Glutamatergic neuron (in vitro differentiated cells): ENCODE data around the gene EIF3M. TPM values are rescaled to one million over a fixed set of nuclear protein-coding genes. Genes with fewer than 3 reads are reported as not detected.
A peak's percentile ranks its signal among the peaks of the same experiment; 100 is the strongest.

Experiments
- DNase-seq: peaks from one replicate; pipeline ENCODE4 v3.0.0; 2022
- H3K27ac Mint-ChIP-seq: one replicate; pipeline ENCODE4 v1.8.0; 2020; ENCODE audit warnings: mild to moderate bottlenecking, mixed read lengths, inconsistent platforms; ENCODE audit not compliant: unreplicated experiment
- H3K27me3 Mint-ChIP-seq: one replicate; pipeline ENCODE4 v1.8.0; 2020; ENCODE audit warnings: mild to moderate bottlenecking, moderate library complexity, mixed read lengths, inconsistent platforms; ENCODE audit not compliant: unreplicated experiment
- H3K36me3 Mint-ChIP-seq: one replicate; pipeline ENCODE4 v1.8.0; 2020; ENCODE audit warnings: mild to moderate bottlenecking, mixed read lengths, inconsistent platforms; ENCODE audit not compliant: unreplicated experiment
- H3K4me1 Mint-ChIP-seq: one replicate; pipeline ENCODE4 v1.8.0; 2020; ENCODE audit warnings: mild to moderate bottlenecking, low read depth, mixed read lengths, inconsistent platforms; ENCODE audit not compliant: unreplicated experiment
- H3K4me3 Mint-ChIP-seq: one replicate; pipeline ENCODE4 v1.8.0; 2020; ENCODE audit warnings: mild to moderate bottlenecking, mixed read lengths, inconsistent platforms; ENCODE audit not compliant: unreplicated experiment
- H3K9me3 Mint-ChIP-seq: one replicate; pipeline ENCODE4 v1.8.0; 2020; ENCODE audit warnings: mild to moderate bottlenecking, moderate library complexity, mixed read lengths, inconsistent platforms; ENCODE audit not compliant: unreplicated experiment
- CTCF ChIP-seq: fragments of 200-600 bp; sonication (generic); IDR thresholded peaks from one replicate; pipeline ENCODE4 v1.5.0; 2021; ENCODE audit not compliant: partially characterized antibody, unreplicated experiment
- long read RNA-seq: library from polyadenylated mRNA; unstranded; transcript quantifications from one replicate; pipeline ENCODE4 v2.0.0, GENCODE V29; 2020; ENCODE audit not compliant: unreplicated experiment
- total RNA-seq: library from RNA; stranded (reverse); fragmentation: NEBNext Ultra II Directional; extraction: Animal tissue kit (Norgen Biotek cat#: 25700); gene quantifications from one replicate; pipeline ENCODE4 v1.2.1, GENCODE V29; 2021; ENCODE audit not compliant: unreplicated experiment

The EIF3M gene
- 135 TPM for total RNA-seq
- long read RNA-seq, full-length matches to known transcripts: 88 of 94 reads
- long read RNA-seq, partial matches to known transcripts: 0 of 94 reads
- long read RNA-seq, other reads (novel, unspliced or antisense): 6 of 94 reads

GRCh38 chr11:32583459-32584271 lies at the start of gene EIF3M:
EIF3M (plus strand) TSS chr11:32583831; CDS start chr11:32583888, 57 bp downstream.
- peak within 1 kb of the TSS; percentile 98 for H3K4me3 Mint-ChIP-seq
- peak; percentile 98 for DNase-seq
- peaks cover 2% of the 10 kb centered on the region for H3K9me3 Mint-ChIP-seq
- TF ChIP-seq CTCF: no peak
- H3K27ac Mint-ChIP-seq: peak within 1 kb of the TSS; percentile 90
- H3K27me3 Mint-ChIP-seq: peaks cover 2% of the 10 kb centered on the region
- peaks cover 7% of the 10 kb centered on the region for H3K4me1 Mint-ChIP-seq
- no peaks in the 10 kb centered on the region for H3K36me3 Mint-ChIP-seq

DNA sequence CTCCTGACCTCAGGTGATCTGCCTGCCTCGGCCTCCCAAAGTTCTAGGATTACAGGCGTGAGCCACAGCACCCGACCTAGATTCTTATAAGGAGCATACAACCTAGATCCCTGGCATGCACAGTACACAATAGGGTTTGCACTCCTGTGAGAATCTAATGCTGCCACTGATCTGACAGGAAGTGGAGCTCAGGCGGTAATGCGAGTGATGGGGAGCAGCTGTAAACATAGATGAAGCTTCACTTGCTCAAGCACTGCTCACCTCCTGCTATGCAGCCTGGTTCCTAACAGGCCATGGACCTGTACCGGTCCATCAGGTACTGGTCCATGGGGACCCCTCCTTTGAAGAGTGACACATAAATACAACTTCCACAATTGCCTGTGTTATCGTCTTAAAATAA lies 44.8 kb upstream of the EIF3M start:
- Mint-ChIP-seq H3K27me3 (no peaks in the 10 kb centered on the region), H3K9me3 (peaks cover 4% of the 10 kb centered on the region), H3K36me3 (peaks cover 9% of the 10 kb centered on the region), H3K4me1 (peaks cover 1% of the 10 kb centered on the region), H3K27ac (no peak overlapping the region), H3K4me3 (no peak overlapping the region)
- no peak for DNase-seq
- no peak for TF ChIP-seq CTCF

DNA sequence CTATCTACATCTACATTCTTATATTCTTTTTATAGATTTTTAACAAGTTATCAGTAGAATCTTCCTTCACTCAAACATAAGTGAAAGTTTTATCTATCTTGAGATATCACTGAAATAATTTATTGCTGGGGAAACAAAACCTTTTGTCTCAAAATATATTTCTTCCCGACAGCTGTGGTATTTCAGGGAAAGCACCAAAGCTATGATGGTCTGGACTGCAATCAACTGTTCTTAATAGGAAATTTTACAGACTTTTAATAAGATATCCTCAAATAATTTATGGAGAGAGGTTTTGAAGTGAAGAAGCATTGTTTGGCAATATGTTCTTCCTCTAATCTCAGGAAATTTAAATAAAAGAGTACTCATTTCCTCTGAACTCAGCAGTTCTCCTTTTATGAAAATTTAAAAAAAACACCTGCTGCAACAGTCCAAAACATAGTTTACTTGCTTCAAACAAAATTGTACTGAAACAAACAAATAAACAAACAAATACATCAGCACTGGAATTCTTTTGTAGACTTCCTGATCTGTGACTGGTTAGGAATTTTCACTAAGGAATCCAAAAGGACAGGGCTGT lies 33.9 kb upstream of the EIF3M start:
- TF ChIP-seq CTCF: no peak
- DNase-seq: no peak
- no peak overlapping the region for H3K4me3 Mint-ChIP-seq
- peaks cover 2% of the 10 kb centered on the region for H3K9me3 Mint-ChIP-seq
- no peaks in the 10 kb centered on the region for H3K27me3 Mint-ChIP-seq
- no peaks in the 10 kb centered on the region for H3K36me3 Mint-ChIP-seq
- H3K27ac Mint-ChIP-seq: no peak overlapping the region
- no peaks in the 10 kb centered on the region for H3K4me1 Mint-ChIP-seq

DNA sequence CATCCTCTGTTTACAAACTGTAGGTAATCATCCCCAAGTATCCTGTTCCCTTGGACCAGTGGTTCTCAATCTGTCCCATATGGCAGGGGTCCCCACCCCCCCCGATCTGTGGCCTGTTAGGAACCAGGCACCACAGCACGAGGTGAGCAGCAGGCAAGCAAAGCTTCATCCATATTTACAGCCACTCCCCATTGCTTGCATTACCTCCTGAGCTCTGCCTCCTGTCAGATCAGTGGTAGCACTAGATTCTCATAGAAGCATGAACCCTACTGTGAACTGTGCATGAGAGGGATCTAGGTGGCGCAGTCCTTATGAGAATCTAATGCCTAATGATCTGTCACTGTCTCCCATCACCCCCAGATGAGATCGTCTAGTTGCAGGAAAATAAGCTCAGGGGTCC lies 33.4 kb upstream of the EIF3M start:
- Mint-ChIP-seq H3K4me3 (no peak overlapping the region), H3K27ac (no peak overlapping the region), H3K27me3 (no peaks in the 10 kb centered on the region), H3K9me3 (peaks cover 2% of the 10 kb centered on the region), H3K36me3 (no peaks in the 10 kb centered on the region), H3K4me1 (no peaks in the 10 kb centered on the region)
- no peak for DNase-seq
- no peak for TF ChIP-seq CTCF

GRCh38 chr11:32555091-32555490 lies 28.5 kb upstream of the EIF3M start:
- no peaks in the 10 kb centered on the region for H3K36me3 Mint-ChIP-seq
- H3K4me1 Mint-ChIP-seq: no peaks in the 10 kb centered on the region

More at GRCh38 chr11:32555091-32555490, 28.5 kb upstream of the EIF3M start:
- no peak for TF ChIP-seq CTCF
- Mint-ChIP-seq H3K4me3 (no peak overlapping the region), H3K9me3 (peaks cover 2% of the 10 kb centered on the region), H3K27ac (no peak overlapping the region), H3K27me3 (no peaks in the 10 kb centered on the region)
- DNase-seq: no peak
